DND-41 (cell line): ENCODE measurements around the gene EPHB6.

Source experiments
- ATAC-seq: fragments of 200-7000 bp; cut with Tn5 transposase; 3 replicates; pipeline ENCODE4 v1.9.1; 2021; ENCODE audit warnings: low read depth; ENCODE audit not compliant: insufficient read depth
- DNase-seq: peaks from one replicate; pipeline ENCODE4 v3.0.0-alpha.2; 2020
- H2AFZ ChIP-seq: 2 replicates; pipeline ENCODE4 v1.6.0; 2012; ENCODE audit warnings: low read depth, low read length
- H3K27ac ChIP-seq: 2 replicates; pipeline ENCODE4 v1.5.1; 2012; ENCODE audit warnings: low read length, inconsistent platforms
- H3K27me3 ChIP-seq: fragments of 200-600 bp; sonication (generic); 2 replicates; pipeline ENCODE4 v1.6.0; 2012; ENCODE audit warnings: low read length, mild to moderate bottlenecking, inconsistent platforms; ENCODE audit not compliant: insufficient read depth, poor library complexity
- H3K36me3 ChIP-seq: 2 replicates; pipeline ENCODE4 v1.5.1; 2012; ENCODE audit warnings: low read length, inconsistent platforms; ENCODE audit not compliant: insufficient read depth
- H3K4me1 ChIP-seq: 2 replicates; pipeline ENCODE4 v1.5.1; 2012; ENCODE audit warnings: mild to moderate bottlenecking, low read length; ENCODE audit not compliant: insufficient read depth
- H3K4me2 ChIP-seq: 2 replicates; pipeline ENCODE4 v1.6.0; 2012; ENCODE audit warnings: mild to moderate bottlenecking, moderate library complexity, low read length, inconsistent platforms; ENCODE audit not compliant: insufficient read depth
- H3K4me3 ChIP-seq, 2 experiments: fragments of 200-600 bp in 1 of 2; shearing (Covaris generic) in 1 of 2; 2 replicates each; pipeline ENCODE4 v1.5.1; 2012 to 2016; ENCODE audit warnings: inconsistent platforms in 2 of 2, low read length in 2 of 2, mild to moderate bottlenecking in 2 of 2, low read depth in 1 of 2, moderate library complexity in 1 of 2
- H3K79me2 ChIP-seq: 2 replicates; pipeline ENCODE4 v1.6.0; 2012; ENCODE audit warnings: low read length, inconsistent platforms; ENCODE audit not compliant: insufficient read depth
- H3K9ac ChIP-seq: 2 replicates; pipeline ENCODE4 v1.6.0; 2012; ENCODE audit warnings: low read depth, mild to moderate bottlenecking, inconsistent platforms, low read length, moderate library complexity
- H3K9me3 ChIP-seq: 2 replicates; pipeline ENCODE4 v1.5.1; 2012; ENCODE audit warnings: low read length, moderate library complexity, mild to moderate bottlenecking, inconsistent platforms; ENCODE audit not compliant: insufficient read depth, severe bottlenecking
- H4K20me1 ChIP-seq: 2 replicates; pipeline ENCODE4 v1.6.0; 2012; ENCODE audit warnings: low read length; ENCODE audit not compliant: insufficient read depth
- CTCF ChIP-seq: IDR thresholded peaks from 2 replicates; pipeline ENCODE4 v1.5.1; 2012; ENCODE audit warnings: borderline replicate concordance, low read length, moderate library complexity, mild to moderate bottlenecking; ENCODE audit not compliant: poor library complexity, severe bottlenecking; ENCODE audit errors: extremely low read depth
- EZH2 ChIP-seq: IDR thresholded peaks from 3 replicates; pipeline ENCODE4 v1.6.1; 2012; ENCODE audit warnings: borderline replicate concordance, low read depth, mild to moderate bottlenecking, moderate library complexity, low read length, inconsistent platforms; ENCODE audit not compliant: severe bottlenecking

The EPHB6 gene

GRCh38 chr7:142904128-142904527 lies 49.3 kb downstream of the EPHB6 start:
- Histone ChIP-seq H3K27me3 (no peaks in the 10 kb centered on the region), H3K4me1 (no peaks in the 10 kb centered on the region), H3K9me3 (peaks cover 24% of the 10 kb centered on the region), H2AFZ (no peak overlapping the region), H3K36me3 (no peaks in the 10 kb centered on the region), H4K20me1 (no peaks in the 10 kb centered on the region), H3K4me2 (no peak overlapping the region), H3K9ac (no peak overlapping the region), H3K27ac (no peak overlapping the region), H3K4me3 (no peak overlapping the region), H3K79me2 (no peaks in the 10 kb centered on the region)
- ATAC-seq (no peak), DNase-seq (no peak)
- no peak for TF ChIP-seq CTCF
- TF ChIP-seq EZH2, result no peak

- TF ChIP-seq CTCF, result no peak
- TF ChIP-seq EZH2, result no peak
- Histone ChIP-seq H3K9ac (no peak overlapping the region), H2AFZ (no peak overlapping the region), H3K36me3 (no peaks in the 10 kb centered on the region), H3K27ac (no peak overlapping the region), H3K4me3 (no peak overlapping the region), H3K79me2 (no peaks in the 10 kb centered on the region), H3K27me3 (no peaks in the 10 kb centered on the region), H3K4me1 (no peaks in the 10 kb centered on the region), H3K9me3 (peaks cover 24% of the 10 kb centered on the region), H4K20me1 (no peaks in the 10 kb centered on the region), H3K4me2 (no peak overlapping the region)
- ATAC-seq (no peak), DNase-seq (no peak)
Observed at GRCh38 chr7:142905759-142906158, 50.9 kb downstream of the EPHB6 start.

- H3K4me1 ChIP-seq, result no peaks in the 10 kb centered on the region
- no peak overlapping the region for H3K27ac ChIP-seq
- H3K4me2 ChIP-seq, result no peak overlapping the region
- no peaks in the 10 kb centered on the region for H3K79me2 ChIP-seq
- H3K36me3 ChIP-seq, result no peaks in the 10 kb centered on the region
- no peak for DNase-seq
- H3K4me3 ChIP-seq, result no peak overlapping the region
- peaks cover 24% of the 10 kb centered on the region for H3K9me3 ChIP-seq
- no peak overlapping the region for H3K9ac ChIP-seq
- H2AFZ ChIP-seq, result no peak overlapping the region
- TF ChIP-seq CTCF (no peak), EZH2 (no peak)
- H3K27me3 ChIP-seq, result peaks cover 2% of the 10 kb centered on the region
- no peak for ATAC-seq
- H4K20me1 ChIP-seq, result no peaks in the 10 kb centered on the region
Observed at GRCh38 chr7:142906643-142907042, 51.8 kb downstream of the EPHB6 start.

GRCh38 chr7:142908290-142908689 lies 53.4 kb downstream of the EPHB6 start:
- no peak for ATAC-seq
- H3K4me2 ChIP-seq, result no peak overlapping the region
- no peaks in the 10 kb centered on the region for H3K36me3 ChIP-seq
- DNase-seq, result no peak
- H3K9ac ChIP-seq, result no peak overlapping the region
- no peaks in the 10 kb centered on the region for H3K79me2 ChIP-seq
- no peaks in the 10 kb centered on the region for H4K20me1 ChIP-seq
- peaks cover 2% of the 10 kb centered on the region for H3K27me3 ChIP-seq
- H3K27ac ChIP-seq, result no peak overlapping the region
- H3K4me1 ChIP-seq, result no peaks in the 10 kb centered on the region
- H3K4me3 ChIP-seq, result no peak overlapping the region
- TF ChIP-seq EZH2, result no peak
- TF ChIP-seq CTCF, result no peak
- no peak overlapping the region for H2AFZ ChIP-seq
- peaks cover 24% of the 10 kb centered on the region for H3K9me3 ChIP-seq
